NCI-H526 (cell line): ENCODE results near the gene DNAJC21.

ENCODE experiments used
- DNase-seq, 2 experiments: peaks; one replicate each; lab custom pipeline; 2025; lab: John Stamatoyannopoulos, UW

Gene DNAJC21

DNA sequence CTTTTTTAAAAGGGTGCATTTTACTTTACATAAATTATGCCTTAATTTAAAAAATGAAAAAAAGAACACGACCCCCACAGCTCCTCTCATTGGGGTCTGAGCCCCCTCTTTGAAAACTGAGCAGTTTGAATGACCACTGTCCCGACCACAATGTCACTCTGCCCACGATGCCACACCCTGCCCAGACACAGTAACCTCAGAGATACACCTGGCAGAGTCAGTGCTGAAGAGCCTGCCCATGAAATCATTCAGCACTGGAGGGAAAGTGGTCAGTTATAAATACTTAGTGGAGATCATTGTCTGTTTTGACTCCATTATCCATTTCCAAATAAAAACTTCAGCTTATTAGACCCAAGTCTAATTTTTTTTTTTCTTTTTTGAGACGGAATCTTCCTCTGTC lies 49.3 kb downstream of the DNAJC21 start:
- no peak for DNase-seq

DNA sequence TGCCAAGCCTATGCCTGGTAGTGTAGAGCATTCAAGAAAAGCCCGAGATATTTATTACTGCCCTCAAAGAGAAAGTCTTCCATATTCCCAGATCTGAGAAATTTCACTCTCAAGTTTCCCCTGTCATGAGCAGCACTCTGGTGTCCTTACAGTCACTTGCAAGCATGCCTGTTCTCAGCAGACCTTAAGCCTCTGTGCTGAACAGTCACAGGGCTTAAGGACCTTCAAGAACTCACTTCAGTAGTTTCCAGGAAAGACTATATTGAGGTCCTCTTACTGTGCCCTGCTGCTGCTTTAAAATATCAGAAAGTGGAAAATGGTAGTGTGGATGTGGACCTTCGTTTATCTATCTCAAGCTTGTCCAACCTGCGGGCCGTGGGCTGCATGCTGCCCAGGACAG lies 53.5 kb downstream of the DNAJC21 start:
- DNase-seq: no peak

DNA sequence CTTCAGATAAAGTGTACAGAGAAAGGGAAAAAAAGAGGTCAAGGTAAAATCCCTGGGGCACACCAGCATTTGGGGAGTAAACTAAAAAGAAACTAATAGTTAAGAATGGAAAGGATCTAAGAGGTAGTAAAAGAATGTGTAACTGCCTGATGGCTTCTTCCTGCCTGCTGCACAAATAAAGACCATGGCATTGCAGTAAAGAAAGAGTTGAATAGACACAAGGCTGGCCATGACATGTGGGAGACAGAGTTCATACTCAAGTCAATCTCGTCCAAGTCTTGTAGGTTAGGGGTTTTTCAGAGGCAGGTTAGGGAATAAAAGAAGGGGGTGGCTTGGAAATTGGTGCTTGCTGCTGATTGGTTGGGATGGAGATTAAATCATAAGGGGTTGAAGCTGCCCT lies 57.6 kb downstream of the DNAJC21 start:
- DNase-seq: no peak

DNA sequence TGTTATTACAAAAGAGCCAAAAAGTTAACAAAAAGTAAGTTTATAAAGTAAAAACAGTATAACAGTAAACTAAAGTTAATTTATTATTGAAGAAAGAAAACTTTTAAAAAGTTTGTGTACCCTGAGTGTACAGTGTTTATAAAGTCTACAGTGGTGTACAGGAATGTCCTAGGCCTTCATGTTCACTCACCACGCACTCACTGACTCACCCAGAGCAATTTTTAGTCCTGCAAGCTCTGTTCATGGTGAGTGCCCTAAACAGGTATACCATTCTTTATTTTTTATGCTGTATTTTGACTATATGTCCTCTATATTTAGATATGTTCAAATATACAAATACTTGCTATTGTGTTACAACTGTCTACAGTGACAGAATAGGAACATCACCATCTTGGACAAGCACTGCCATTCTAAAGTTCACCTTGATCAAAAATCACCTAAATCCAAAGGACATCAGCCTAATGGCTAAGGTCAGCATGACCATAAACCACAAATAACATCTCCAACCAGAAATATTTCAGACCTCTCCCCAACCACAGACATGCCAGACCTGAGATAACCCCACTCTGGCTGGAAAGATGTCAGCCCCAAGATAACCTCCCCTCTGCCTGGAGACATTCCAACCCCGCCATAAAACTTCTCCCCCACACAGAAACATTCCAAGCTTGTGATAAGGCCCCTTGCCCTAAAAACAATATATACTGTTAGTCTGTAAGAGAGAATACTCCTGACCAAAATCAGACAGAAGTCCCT lies 62.3 kb downstream of the DNAJC21 start:
- no peak for DNase-seq

DNA sequence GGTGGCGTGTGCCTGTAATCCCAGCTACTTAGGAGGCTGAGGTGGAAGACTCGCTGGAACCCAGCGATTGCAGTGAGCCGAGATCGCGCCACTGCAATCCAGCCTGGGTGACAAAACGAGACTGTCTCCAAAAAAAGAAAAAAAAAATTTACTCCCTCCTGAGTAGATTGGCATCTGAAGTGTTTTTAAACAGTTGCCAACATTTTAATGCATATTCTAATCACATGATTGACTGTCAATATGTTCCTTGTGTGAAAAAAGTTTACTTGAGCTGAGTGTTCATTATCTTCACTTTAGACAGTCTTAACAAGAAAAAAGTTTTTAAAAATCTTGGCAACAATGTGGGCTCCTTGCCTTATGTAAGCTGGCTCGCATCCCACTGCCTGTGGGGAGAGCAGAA lies 64.6 kb downstream of the DNAJC21 start:
- DNase-seq: no peak

DNA sequence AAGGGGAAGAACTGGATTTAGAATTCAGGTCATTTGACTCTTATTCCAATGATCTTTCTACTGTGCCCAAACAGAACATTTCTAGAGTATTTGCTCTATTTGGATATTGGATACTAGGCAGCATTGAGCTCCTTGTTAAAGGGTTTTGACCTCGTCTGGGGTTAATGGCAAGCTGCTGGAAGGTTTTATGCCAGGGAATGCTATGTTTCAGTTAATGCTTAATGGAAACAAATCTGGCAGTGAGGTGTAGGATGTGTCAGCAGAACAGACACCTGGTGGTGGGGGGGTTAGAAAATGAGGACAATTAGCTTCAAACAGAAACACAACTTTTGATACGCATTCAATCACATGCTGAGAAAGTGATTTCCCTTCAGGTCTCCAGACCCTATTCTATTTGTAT lies 66.9 kb downstream of the DNAJC21 start:
- no peak for DNase-seq

DNA sequence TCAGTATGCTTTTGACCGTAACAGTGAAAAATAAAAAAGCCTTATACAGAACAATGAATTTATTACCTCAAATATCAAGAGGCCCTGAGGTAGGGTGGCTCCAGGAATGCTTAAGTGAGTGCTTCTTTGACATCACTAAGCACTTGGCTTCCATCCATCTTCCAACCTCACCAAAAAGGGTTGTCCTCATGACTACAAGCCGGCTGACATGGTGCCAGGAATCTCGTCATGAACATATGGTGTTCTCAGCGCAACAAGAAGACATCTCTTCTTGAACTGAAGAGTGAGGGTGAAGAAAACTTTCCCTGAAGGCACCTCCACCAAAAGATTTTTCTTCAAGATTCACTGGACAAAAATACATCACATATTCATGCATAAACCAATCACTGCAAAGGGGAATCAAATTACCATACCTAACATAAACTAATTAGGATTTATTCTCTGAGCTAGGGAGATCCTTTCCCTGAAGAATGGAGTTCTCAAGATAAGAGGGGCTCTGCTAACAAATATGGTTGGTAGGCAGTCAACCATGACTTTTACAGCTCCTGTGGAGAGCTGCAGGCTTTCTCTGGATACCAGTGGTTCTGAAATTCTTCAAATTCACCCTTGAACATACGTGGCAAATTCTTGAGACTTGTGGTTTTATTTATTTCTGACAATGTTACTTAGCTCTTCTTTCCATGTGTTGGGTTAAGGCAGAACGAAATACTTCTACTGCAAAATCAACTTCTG lies 68.9 kb downstream of the DNAJC21 start:
- DNase-seq: no peak

DNA sequence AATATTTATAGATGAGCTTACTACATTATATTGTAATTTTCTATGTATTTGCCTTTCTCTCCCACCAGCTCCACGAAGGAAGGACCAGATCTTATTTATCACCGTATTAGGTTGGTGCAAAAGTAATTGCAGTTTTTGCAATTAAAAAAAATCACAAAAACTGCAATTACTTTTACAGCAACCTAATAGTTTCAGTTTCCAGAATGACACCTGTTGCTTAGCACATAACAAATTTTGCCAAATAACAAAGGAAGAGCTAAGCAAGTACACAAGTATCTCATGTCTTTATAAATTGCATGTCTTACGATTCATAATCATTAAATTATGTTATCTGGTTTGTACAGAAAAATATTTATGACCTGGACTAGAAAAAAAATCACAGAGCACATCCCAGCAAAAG lies 72.5 kb downstream of the DNAJC21 start:
- DNase-seq: no peak

DNA sequence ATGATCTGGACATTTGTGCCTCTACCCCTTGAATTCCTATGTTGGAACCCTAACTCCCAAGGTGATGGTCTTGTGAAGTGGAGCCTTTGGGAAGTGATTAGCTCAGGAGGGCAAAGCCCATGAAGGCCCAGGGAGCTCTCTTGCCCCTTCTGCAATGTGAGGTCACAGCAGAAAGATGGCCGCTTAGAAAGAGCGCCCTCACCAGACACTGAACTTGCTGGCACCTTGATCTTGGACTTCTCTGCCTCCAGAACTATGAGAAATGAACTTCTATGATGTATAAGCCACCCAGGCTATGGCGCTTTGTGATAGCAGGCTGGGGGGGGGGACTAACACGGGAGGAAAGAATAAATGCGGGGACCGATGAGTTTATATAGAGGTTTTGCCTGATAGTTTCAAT lies 73.1 kb downstream of the DNAJC21 start:
- no peak for DNase-seq

DNA sequence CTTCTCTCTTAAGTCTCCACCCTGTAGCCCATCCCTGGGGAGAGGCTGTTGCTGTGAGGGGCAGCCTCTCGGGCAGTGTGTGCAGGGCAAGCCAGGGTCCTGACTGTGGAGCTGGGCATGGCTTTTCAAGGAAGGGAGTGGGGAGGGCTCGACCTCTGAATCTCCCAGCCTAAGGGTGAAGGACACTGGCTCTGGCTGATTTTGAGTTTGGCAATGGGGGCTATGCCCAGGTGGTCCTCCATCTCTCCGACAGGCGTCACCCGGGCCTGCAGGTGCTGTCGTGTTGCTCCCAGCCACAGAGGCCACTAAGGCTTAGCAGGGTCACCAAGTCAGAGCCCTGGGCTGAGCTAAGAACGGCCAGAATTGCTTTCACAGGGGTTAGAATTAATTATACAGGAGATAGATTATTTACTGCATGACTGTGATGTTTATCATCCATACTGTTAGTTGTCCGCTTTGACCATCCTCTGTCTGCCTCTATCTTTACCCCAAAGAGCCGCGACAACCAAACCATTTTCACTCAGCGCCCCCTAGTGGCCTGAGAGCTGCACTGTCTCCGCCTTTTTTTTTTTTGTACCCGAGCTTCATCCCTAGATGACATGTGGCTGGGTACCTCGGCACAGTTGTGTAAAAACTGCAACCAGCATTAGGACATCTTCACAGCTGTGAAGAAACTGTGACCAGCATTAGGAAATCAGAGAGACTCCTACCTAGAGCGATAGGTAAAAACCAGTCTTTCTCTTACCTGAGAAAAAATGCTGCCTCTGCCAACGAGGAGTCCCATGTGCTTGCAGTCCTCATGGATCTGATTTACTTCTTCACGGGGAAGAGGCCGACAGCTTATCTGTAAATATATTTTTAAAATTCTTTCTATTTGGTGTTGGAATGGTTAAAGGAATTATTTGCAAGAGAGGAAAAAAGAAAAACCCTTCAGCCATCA lies 73.9 kb downstream of the DNAJC21 start:
- peak; percentile 43 to 87 for DNase-seq

DNA sequence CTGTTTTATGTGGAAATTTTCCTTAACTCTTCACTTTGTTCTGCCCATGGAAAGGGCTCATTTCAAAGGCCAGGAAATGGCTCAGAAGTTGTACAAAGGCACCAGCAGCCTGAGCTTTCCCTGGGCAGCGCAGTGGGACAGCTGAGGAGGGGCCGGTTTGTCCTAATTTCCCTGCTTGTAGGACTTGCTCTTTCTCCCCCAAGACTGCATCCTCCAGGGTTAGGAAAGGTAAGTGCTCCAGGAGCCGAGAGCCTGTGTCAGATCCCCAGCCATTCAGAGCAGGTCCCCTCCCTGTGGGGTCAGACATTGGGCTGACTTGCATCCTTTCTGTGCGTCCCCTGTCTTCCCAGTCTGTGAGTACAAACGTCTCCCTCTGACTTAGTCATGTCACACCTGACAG lies 74.8 kb downstream of the DNAJC21 start:
- no peak for DNase-seq

DNA sequence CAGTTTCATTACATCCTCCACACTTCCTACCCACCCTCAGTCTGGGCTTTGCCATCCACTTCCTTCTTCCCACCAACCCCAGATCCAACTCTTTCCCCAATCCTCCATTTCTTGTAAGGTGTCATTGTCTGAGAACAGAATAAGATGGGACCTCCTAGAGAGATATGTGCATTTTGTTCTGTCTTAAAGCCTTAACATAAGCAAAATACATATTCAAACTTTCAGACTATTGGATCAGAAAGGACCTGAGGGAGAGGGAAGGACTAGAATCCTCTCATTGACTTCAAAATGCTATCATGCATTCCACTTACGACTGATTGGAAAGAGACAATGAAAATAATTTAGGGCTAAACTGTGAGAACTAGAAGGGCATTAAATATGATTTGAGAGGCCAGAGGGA lies 75.4 kb downstream of the DNAJC21 start:
- no peak for DNase-seq
